ENCODE measurements around the gene ME3. TPM values are rescaled to one million over a fixed set of nuclear protein-coding genes. Genes with fewer than 3 reads are reported as not detected.
A peak's percentile ranks its signal among the peaks of the same experiment; 100 is the strongest.

ME3 gene
- polyA plus RNA-seq, 2 of the 4 experiments (the other 2 are of a cell fraction): 19.7 to 22.3 TPM

DNA sequence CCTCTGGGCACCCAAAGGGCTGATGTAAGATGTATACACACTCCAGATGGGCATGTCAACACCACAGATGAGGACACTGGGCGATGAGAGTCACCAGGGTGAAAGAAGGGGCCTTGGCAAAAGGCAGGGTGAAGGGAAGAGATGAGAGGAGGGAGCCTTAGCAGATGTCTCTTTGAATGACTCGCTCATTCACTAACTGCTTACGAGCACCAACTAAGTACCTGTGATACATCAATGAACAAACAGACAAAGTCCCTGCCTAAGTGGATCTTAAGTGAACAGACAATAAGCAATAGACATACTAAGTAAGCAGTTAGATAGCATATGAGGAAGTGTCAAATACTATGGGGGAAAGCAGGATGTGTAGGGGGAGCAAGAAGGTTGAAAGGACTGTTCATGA, 7.5 kb downstream of the ME3 start:
- CTCF ChIA-PET: interaction anchor here (1.5 kb wide), 1 partner anchor 57 kb away, joined by 3 read pairs; no protein-coding TSS in a partner anchor

DNA sequence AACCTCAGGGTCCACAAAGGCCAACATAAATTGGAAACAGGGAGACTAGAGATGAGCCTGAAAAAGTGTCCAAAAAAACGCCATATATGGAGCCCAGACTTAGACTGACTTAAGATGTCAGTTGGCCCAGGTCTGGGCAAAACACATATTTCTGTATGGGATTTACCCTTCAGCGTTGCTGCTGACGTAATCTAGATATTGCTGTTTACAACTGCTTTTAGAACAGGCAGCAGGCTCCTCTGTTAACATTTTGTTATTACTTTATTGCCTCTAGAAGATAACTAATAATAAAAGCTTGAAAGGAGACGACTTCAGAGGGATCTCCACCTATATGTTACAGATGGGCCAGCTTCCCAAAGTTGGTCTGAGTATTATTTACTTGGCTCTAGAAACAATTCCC, 8.7 kb downstream of the ME3 start:
- CTCF ChIA-PET: interaction anchor here (1.5 kb wide), 1 partner anchor 56 kb away, joined by 3 read pairs; no protein-coding TSS in a partner anchor
- Histone ChIP-seq H3K27ac (no peak overlapping the region), H3K4me3 (no peak overlapping the region), H3K9me3 (no peaks in the 10 kb centered on the region), H3K4me1 (peaks cover 20% of the 10 kb centered on the region), H3K4me2 (no peak overlapping the region)
- ATAC-seq: no peak
- POLR2A ChIA-PET: no interaction called here
- no peak for DNase-seq (ENCODE audit: low read depth in 1 of 2, low spot score in 1 of 2)
- no peak for FAIRE-seq
- TF ChIP-seq CEBPB (IDR thresholded peaks at IDR 0.05): no peak
- TF ChIP-seq, protein P1, sequence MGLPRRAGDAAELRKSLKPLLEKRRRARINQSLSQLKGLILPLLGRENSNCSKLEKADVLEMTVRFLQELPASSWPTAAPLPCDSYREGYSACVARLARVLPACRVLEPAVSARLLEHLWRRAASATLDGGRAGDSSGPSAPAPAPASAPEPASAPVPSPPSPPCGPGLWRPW (IDR thresholded peaks at IDR 0.05): no peak
- WGBS (ENCODE audit: missing lambda C conversion rate): 86% methylated on average over 4 of the region's 4 CpGs

More for the DNA sequence above, 7.5 kb downstream of the ME3 start:
- Histone ChIP-seq H3K4me2 (no peak overlapping the region), H3K27ac (0 out of 6 replicates have a peak overlapping the region, but pooled peaks of 1 of the 2 experiments have one; percentile 21), H3K4me3 (no peak overlapping the region), H3K4me1 (peaks cover 20% of the 10 kb centered on the region), H3K9me3 (no peaks in the 10 kb centered on the region)
- ATAC-seq: peak in 1 of 2 experiments; percentile 37; a peak in 2 of 6 replicates
- POLR2A ChIA-PET: interaction anchor here (1.0 kb wide), 1 partner anchor 135 kb away, joined by 3 read pairs; the partner anchor contains the start of gene PRSS23
- no peak for TF ChIP-seq CHD2 (IDR thresholded peaks at IDR 0.05; ENCODE audit: low read length, partially characterized antibody)
- no peak for TF ChIP-seq SMC3 (IDR thresholded peaks at IDR 0.05)
- TF ChIP-seq, protein P2, sequence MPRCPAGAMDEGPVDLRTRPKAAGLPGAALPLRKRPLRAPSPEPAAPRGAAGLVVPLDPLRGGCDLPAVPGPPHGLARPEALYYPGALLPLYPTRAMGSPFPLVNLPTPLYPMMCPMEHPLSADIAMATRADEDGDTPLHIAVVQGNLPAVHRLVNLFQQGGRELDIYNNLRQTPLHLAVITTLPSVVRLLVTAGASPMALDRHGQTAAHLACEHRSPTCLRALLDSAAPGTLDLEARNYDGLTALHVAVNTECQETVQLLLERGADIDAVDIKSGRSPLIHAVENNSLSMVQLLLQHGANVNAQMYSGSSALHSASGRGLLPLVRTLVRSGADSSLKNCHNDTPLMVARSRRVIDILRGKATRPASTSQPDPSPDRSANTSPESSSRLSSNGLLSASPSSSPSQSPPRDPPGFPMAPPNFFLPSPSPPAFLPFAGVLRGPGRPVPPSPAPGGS (IDR thresholded peaks at IDR 0.05): no peak
- no peak for TF ChIP-seq BHLHE40 (IDR thresholded peaks at IDR 0.05; ENCODE audit: low read depth, low read length)
- TF ChIP-seq PHF8 (IDR thresholded peaks at IDR 0.05; ENCODE audit: borderline replicate concordance, low read depth): no peak
- TF ChIP-seq HOXB5 (CRISPR knock-in tag; IDR thresholded peaks at IDR 0.05): no peak
- TF ChIP-seq CEBPB (IDR thresholded peaks at IDR 0.05): no peak
- no peak for TF ChIP-seq HEYL (CRISPR knock-in tag; IDR thresholded peaks at IDR 0.05)
- no peak for TF ChIP-seq ZC3H11A (IDR thresholded peaks at IDR 0.05)
- TF ChIP-seq JUNB (IDR thresholded peaks at IDR 0.05): no peak
- TF ChIP-seq POLR2A (IDR thresholded peaks at IDR 0.05; ENCODE audit: low read length): no peak
- no peak for FAIRE-seq
- DNase-seq (ENCODE audit: low read depth in 1 of 2, low spot score in 1 of 2): peak in 1 of 2 experiments; percentile 37
- WGBS (ENCODE audit: missing lambda C conversion rate): 73% methylated on average over 3 of the region's 3 CpGs

DNA sequence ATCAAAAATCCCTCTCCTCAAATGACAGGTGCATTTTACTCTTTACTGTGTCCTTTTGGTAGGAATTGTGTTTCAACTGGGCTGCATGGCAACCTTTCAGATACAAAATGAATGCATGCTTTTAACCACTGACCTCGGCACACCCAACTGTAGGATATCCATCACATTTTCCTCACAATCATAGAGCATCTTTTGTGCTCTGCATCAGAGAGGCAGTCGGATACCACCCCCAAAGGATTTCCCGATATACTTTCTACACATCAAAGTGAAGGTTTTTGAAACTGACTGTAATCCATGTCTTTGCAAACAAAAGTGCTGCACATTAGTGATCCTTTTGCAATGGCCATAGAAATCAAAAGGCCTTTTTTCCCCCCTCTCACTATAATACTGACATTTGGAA, 9.1 kb downstream of the ME3 start:
- H3K9me3 ChIP-seq: no peaks in the 10 kb centered on the region
- DNase-seq (ENCODE audit: low read depth in 1 of 2, low spot score in 1 of 2) (no peak), ATAC-seq (no peak), FAIRE-seq (no peak)
- WGBS (ENCODE audit: missing lambda C conversion rate): 84% methylated on average over 3 of the region's 3 CpGs
- TF ChIP-seq ZC3H11A (IDR thresholded peaks at IDR 0.05) (no peak), MAZ (IDR thresholded peaks at IDR 0.05; ENCODE audit: borderline replicate concordance, low read depth, low read length) (no peak), HOXA7 (CRISPR knock-in tag; IDR thresholded peaks at IDR 0.05) (no peak), PHF8 (IDR thresholded peaks at IDR 0.05; ENCODE audit: borderline replicate concordance, low read depth) (no peak), CBX2 (IDR thresholded peaks at IDR 0.05; ENCODE audit: borderline replicate concordance, low read depth) (no peak), RARB (CRISPR knock-in tag; IDR thresholded peaks at IDR 0.05) (no peak), FOSL2 (IDR thresholded peaks at IDR 0.05) (no peak), FOSL2 (CRISPR knock-in tag; IDR thresholded peaks at IDR 0.05) (no peak), ZFP36 (IDR thresholded peaks at IDR 0.05; ENCODE audit: borderline replicate concordance, partially characterized antibody) (no peak), HDAC2 (IDR thresholded peaks at IDR 0.05) (no peak), GATA3 (IDR thresholded peaks at IDR 0.05; ENCODE audit: borderline replicate concordance) (no peak), RCOR1 (IDR thresholded peaks at IDR 0.05; ENCODE audit: low read depth, low read length) (no peak), HEYL (CRISPR knock-in tag; IDR thresholded peaks at IDR 0.05) (no peak)
- TF ChIP-seq, protein P3, sequence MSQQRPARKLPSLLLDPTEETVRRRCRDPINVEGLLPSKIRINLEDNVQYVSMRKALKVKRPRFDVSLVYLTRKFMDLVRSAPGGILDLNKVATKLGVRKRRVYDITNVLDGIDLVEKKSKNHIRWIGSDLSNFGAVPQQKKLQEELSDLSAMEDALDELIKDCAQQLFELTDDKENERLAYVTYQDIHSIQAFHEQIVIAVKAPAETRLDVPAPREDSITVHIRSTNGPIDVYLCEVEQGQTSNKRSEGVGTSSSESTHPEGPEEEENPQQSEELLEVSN (IDR thresholded peaks at IDR 0.05; ENCODE audit: borderline replicate concordance, low read depth): no peak
- TF ChIP-seq, protein P4, sequence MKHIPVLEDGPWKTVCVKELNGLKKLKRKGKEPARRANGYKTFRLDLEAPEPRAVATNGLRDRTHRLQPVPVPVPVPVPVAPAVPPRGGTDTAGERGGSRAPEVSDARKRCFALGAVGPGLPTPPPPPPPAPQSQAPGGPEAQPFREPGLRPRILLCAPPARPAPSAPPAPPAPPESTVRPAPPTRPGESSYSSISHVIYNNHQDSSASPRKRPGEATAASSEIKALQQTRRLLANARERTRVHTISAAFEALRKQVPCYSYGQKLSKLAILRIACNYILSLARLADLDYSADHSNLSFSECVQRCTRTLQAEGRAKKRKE (CRISPR knock-in tag; IDR thresholded peaks at IDR 0.05; ENCODE audit: low read depth): no peak
- TF ChIP-seq, protein P5, sequence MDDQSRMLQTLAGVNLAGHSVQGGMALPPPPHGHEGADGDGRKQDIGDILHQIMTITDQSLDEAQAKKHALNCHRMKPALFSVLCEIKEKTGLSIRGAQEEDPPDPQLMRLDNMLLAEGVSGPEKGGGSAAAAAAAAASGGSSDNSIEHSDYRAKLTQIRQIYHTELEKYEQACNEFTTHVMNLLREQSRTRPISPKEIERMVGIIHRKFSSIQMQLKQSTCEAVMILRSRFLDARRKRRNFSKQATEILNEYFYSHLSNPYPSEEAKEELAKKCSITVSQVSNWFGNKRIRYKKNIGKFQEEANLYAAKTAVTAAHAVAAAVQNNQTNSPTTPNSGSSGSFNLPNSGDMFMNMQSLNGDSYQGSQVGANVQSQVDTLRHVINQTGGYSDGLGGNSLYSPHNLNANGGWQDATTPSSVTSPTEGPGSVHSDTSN (IDR thresholded peaks at IDR 0.05): no peak
- TF ChIP-seq, protein P2 (IDR thresholded peaks at IDR 0.05): no peak
- TF ChIP-seq, protein P6, sequence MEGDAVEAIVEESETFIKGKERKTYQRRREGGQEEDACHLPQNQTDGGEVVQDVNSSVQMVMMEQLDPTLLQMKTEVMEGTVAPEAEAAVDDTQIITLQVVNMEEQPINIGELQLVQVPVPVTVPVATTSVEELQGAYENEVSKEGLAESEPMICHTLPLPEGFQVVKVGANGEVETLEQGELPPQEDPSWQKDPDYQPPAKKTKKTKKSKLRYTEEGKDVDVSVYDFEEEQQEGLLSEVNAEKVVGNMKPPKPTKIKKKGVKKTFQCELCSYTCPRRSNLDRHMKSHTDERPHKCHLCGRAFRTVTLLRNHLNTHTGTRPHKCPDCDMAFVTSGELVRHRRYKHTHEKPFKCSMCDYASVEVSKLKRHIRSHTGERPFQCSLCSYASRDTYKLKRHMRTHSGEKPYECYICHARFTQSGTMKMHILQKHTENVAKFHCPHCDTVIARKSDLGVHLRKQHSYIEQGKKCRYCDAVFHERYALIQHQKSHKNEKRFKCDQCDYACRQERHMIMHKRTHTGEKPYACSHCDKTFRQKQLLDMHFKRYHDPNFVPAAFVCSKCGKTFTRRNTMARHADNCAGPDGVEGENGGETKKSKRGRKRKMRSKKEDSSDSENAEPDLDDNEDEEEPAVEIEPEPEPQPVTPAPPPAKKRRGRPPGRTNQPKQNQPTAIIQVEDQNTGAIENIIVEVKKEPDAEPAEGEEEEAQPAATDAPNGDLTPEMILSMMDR (IDR thresholded peaks at IDR 0.05): no peak
- H3K4me1 ChIP-seq: peaks cover 19% of the 10 kb centered on the region
- no peak overlapping the region for H3K4me2 ChIP-seq
- ChIA-PET POLR2A (no interaction called here), CTCF (interaction anchor here (1.4 kb wide), 1 partner anchor 19 kb away, joined by 3 read pairs; no protein-coding TSS in a partner anchor)
- H3K27ac ChIP-seq: no peak overlapping the region
- no peak overlapping the region for H3K4me3 ChIP-seq

Data from A549 (cell line).